ENCODE data around the gene TFCP2L1.

The TFCP2L1 gene

GRCh38 chr2:121235542-121235941 lies 49.5 kb downstream of the TFCP2L1 start:
- no peak for DNase-seq (ENCODE audit: low read depth)
- no peak overlapping the region for H3K4me3 ChIP-seq (replicated peaks; ENCODE audit: low read depth, low read length)
- no peak for TF ChIP-seq CTCF (IDR thresholded peaks at IDR 0.05; ENCODE audit: low read length, missing control alignments)

GRCh38 chr2:121234791-121235190 lies 50.2 kb downstream of the TFCP2L1 start:
- no peak for TF ChIP-seq CTCF (IDR thresholded peaks at IDR 0.05; ENCODE audit: low read length, missing control alignments)
- no peak for DNase-seq (ENCODE audit: low read depth)
- H3K4me3 ChIP-seq (replicated peaks; ENCODE audit: low read depth, low read length): no peak overlapping the region

GRCh38 chr2:121234144-121234543 lies 50.9 kb downstream of the TFCP2L1 start:
- no peak for DNase-seq (ENCODE audit: low read depth)
- H3K4me3 ChIP-seq (replicated peaks; ENCODE audit: low read depth, low read length): no peak overlapping the region
- TF ChIP-seq CTCF (IDR thresholded peaks at IDR 0.05; ENCODE audit: low read length, missing control alignments): no peak

- no peak for TF ChIP-seq CTCF (IDR thresholded peaks at IDR 0.05; ENCODE audit: low read length, missing control alignments)
- no peak overlapping the region for H3K4me3 ChIP-seq (replicated peaks; ENCODE audit: low read depth, low read length)
- DNase-seq (ENCODE audit: low read depth): no peak
Observed at GRCh38 chr2:121233486-121234110, 51.4 kb downstream of the TFCP2L1 start.

GRCh38 chr2:121232626-121233265 lies 52.3 kb downstream of the TFCP2L1 start:
- TF ChIP-seq CTCF (IDR thresholded peaks at IDR 0.05; ENCODE audit: low read length, missing control alignments): no peak
- no peak overlapping the region for H3K4me3 ChIP-seq (replicated peaks; ENCODE audit: low read depth, low read length)
- DNase-seq (ENCODE audit: low read depth): no peak

DNA sequence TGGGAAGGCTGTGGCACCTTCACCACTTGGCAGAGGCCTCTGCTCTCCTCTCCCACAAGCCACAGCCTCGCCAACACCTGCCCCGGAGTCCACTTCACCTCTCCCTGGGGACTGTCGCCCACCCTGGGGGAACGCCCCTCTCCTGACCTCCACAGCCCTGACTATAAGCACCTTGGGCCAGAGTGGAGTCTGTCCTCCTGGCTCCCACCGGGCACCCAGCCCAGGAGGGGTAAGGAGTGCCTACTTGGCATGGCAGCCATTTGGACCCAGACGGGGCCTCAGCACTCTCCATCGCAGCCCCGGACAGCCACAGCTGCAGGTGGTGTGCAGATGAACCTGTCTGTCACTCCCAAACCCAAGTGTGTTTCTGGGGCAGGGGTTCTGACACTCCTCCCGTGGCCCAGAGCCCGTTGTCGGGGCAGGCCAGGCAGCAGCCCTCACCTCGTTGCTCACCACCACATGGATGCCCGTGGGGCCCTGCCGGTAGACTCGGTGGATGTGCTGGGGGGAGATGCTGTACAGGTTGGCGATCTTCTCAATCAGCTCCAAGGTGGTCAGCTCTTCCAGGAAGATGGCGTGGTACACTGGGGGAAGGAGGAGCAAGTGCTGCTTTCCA lies 53.5 kb downstream of the TFCP2L1 start:
- no peak for TF ChIP-seq CTCF (IDR thresholded peaks at IDR 0.05; ENCODE audit: low read length, missing control alignments)
- no peak overlapping the region for H3K4me3 ChIP-seq (replicated peaks; ENCODE audit: low read depth, low read length)
- no peak for DNase-seq (ENCODE audit: low read depth)
